Activated CD4-positive, alpha-beta T cell treated with anti-CD3 and anti-CD28 coated beads, Interleukin-2, amount 10 ng/mL, durations not matched to agents 24 days and 14 days (primary cell): ENCODE measurements around the gene FGD4. TPM values are rescaled to one million over a fixed set of nuclear protein-coding genes. Genes with fewer than 3 reads are reported as not detected.

Experiments
- DNase-seq: peaks from one replicate; pipeline ENCODE4 v3.0.0; 2022
- H3K27ac Mint-ChIP-seq: one replicate; pipeline ENCODE4 v1.8.0; 2022; ENCODE audit warnings: mild to moderate bottlenecking, mixed read lengths
- H3K27me3 Mint-ChIP-seq: one replicate; pipeline ENCODE4 v1.8.0; 2022; ENCODE audit warnings: mixed read lengths
- H3K36me3 Mint-ChIP-seq: one replicate; pipeline ENCODE4 v1.8.0; 2022; ENCODE audit warnings: low read depth, mild to moderate bottlenecking, mixed read lengths
- H3K4me1 Mint-ChIP-seq: one replicate; pipeline ENCODE4 v1.8.0; 2021; ENCODE audit warnings: mixed read lengths
- H3K4me3 Mint-ChIP-seq: one replicate; pipeline ENCODE4 v1.8.0; 2022; ENCODE audit warnings: mild to moderate bottlenecking, moderate library complexity, mixed read lengths
- H3K9me3 Mint-ChIP-seq: one replicate; pipeline ENCODE4 v1.8.0; 2021; ENCODE audit warnings: mixed read lengths
- intact Hi-C: fragments of 100-400 bp; cut with micrococcal nuclease; formaldehyde crosslinking; loops from one replicate; pipeline ENCODE4 v1.15.1; 2023
- total RNA-seq: library from RNA; stranded (reverse); gene quantifications from 2 replicates; pipeline ENCODE4 v1.2.3, GENCODE V29; 2022

FGD4 gene
- total RNA-seq, 1 donor from 2014 or later, result 0.07 TPM

DNA sequence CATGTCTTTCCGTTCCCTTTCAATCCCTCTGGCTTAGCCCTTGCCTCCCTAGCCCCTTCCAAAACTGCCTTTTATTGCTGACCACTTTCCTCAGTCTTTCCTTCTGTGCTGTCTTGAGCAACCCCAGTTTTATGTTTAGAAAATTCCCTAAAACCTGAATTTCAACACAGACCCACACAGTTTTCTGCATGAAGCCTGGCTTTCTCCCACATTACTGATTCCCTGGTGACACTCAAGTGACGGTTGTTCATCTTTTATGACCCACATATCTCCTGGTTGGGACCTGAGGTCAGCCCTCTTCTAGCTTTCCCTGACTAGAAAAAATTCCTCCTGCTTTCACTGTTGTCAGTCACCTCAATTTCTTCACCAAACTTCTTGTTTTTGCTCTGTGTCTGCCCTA, 21.0 kb downstream of the FGD4 start:
- no peaks in the 10 kb centered on the region for H3K9me3 Mint-ChIP-seq
- intact Hi-C loops, result no loop called here
- H3K36me3 Mint-ChIP-seq, result no peaks in the 10 kb centered on the region
- H3K27me3 Mint-ChIP-seq, result peaks cover 7% of the 10 kb centered on the region
- DNase-seq, result no peak
- no peak overlapping the region for H3K4me3 Mint-ChIP-seq
- no peaks in the 10 kb centered on the region for H3K4me1 Mint-ChIP-seq
- no peak overlapping the region for H3K27ac Mint-ChIP-seq

DNA sequence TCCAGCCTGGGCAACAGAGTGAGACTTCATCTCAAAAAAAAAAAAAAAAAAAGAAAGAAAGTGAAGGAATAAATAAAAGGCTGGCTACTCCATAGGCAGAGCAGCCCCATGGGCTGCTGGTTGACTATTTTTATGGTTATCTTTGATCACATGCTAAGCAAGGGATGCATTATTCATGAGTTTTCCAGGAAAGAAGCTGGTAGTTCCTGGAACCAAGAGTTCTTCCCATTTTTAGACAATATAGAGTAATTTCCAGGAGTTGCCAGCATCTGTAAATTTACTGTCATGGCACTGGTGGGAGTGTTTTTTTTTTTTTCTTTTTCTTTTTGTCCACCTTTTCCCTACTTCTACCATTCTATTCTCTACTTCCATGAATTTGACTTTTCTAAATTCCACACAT, 24.2 kb downstream of the FGD4 start:
- no peak for DNase-seq

GRCh38 chr12:32431025-32431424, 31.7 kb downstream of the FGD4 start:
- Mint-ChIP-seq H3K27ac (no peak overlapping the region), H3K4me3 (no peak overlapping the region), H3K27me3 (peaks cover 8% of the 10 kb centered on the region), H3K4me1 (no peaks in the 10 kb centered on the region), H3K9me3 (peaks cover 31% of the 10 kb centered on the region), H3K36me3 (no peaks in the 10 kb centered on the region)
- intact Hi-C loops, result no loop called here
- no peak for DNase-seq

More for the DNA sequence above, 24.2 kb downstream of the FGD4 start:
- intact Hi-C loops, result no loop called here
- Mint-ChIP-seq H3K27me3 (peaks cover 16% of the 10 kb centered on the region), H3K9me3 (peaks cover 25% of the 10 kb centered on the region), H3K4me1 (no peaks in the 10 kb centered on the region), H3K27ac (no peak overlapping the region), H3K36me3 (no peaks in the 10 kb centered on the region), H3K4me3 (no peak overlapping the region)

GRCh38 chr12:32435921-32436705, 36.8 kb downstream of the FGD4 start:
- no peak for DNase-seq
- no peak overlapping the region for H3K27ac Mint-ChIP-seq
- H3K27me3 Mint-ChIP-seq, result peaks cover 3% of the 10 kb centered on the region
- H3K4me3 Mint-ChIP-seq, result no peak overlapping the region
- no peaks in the 10 kb centered on the region for H3K36me3 Mint-ChIP-seq
- no peaks in the 10 kb centered on the region for H3K4me1 Mint-ChIP-seq
- H3K9me3 Mint-ChIP-seq, result no peaks in the 10 kb centered on the region
- intact Hi-C loops, result no loop called here

DNA sequence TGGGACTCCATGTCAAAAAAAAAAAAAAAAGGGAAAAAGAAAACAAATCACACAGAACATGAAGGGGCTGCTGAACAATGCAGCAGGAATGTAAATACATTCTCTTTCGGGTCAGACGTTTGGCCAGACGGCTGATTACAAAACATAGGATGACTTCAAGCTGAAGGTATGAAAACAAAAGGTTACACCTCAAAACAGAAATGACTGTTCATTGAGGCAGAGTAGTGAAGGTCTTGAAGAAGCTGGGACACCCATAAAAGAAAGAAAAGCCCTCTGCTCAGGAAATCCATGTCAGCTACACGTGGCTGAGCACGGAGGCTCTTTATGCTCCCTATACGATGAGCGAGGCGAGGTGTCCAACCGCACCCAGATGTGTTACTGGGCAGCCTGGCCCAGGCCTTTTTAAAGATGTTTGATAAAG, 37.7 kb downstream of the FGD4 start:
- no peak for DNase-seq
- Mint-ChIP-seq H3K4me1 (no peaks in the 10 kb centered on the region), H3K4me3 (no peak overlapping the region), H3K36me3 (no peaks in the 10 kb centered on the region), H3K9me3 (no peaks in the 10 kb centered on the region), H3K27me3 (peaks cover 3% of the 10 kb centered on the region), H3K27ac (no peak overlapping the region)
- intact Hi-C loops, result no loop called here

GRCh38 chr12:32440120-32440865, 40.9 kb downstream of the FGD4 start:
- Mint-ChIP-seq H3K9me3 (no peaks in the 10 kb centered on the region), H3K27ac (no peak overlapping the region), H3K4me1 (no peaks in the 10 kb centered on the region), H3K4me3 (no peak overlapping the region), H3K27me3 (peaks cover 3% of the 10 kb centered on the region), H3K36me3 (no peaks in the 10 kb centered on the region)
- DNase-seq, result no peak
- intact Hi-C loops, result no loop called here

- Mint-ChIP-seq H3K4me3 (no peak overlapping the region), H3K9me3 (no peaks in the 10 kb centered on the region), H3K27me3 (peaks cover 1% of the 10 kb centered on the region), H3K27ac (no peak overlapping the region), H3K4me1 (peaks cover 5% of the 10 kb centered on the region), H3K36me3 (no peaks in the 10 kb centered on the region)
- intact Hi-C loops, result no loop called here
- DNase-seq, result no peak
These were observed 44.1 kb downstream of the FGD4 start for GRCh38 chr12:32443491-32443890.

- no peaks in the 10 kb centered on the region for H3K27me3 Mint-ChIP-seq
- no peak overlapping the region for H3K27ac Mint-ChIP-seq
- no peaks in the 10 kb centered on the region for H3K36me3 Mint-ChIP-seq
- DNase-seq, result no peak
- peaks cover 10% of the 10 kb centered on the region for H3K4me1 Mint-ChIP-seq
- H3K4me3 Mint-ChIP-seq, result no peak overlapping the region
- intact Hi-C loops, result no loop called here
- no peaks in the 10 kb centered on the region for H3K9me3 Mint-ChIP-seq
These were observed 45.5 kb downstream of the FGD4 start for GRCh38 chr12:32444895-32445294.

- no peak overlapping the region for H3K27ac Mint-ChIP-seq
- no peaks in the 10 kb centered on the region for H3K9me3 Mint-ChIP-seq
- intact Hi-C loops, result no loop called here
- H3K36me3 Mint-ChIP-seq, result no peaks in the 10 kb centered on the region
- peaks cover 10% of the 10 kb centered on the region for H3K4me1 Mint-ChIP-seq
- no peak for DNase-seq
- H3K27me3 Mint-ChIP-seq, result no peaks in the 10 kb centered on the region
- no peak overlapping the region for H3K4me3 Mint-ChIP-seq
These were observed 46.0 kb downstream of the FGD4 start for GRCh38 chr12:32445356-32445755.

DNA sequence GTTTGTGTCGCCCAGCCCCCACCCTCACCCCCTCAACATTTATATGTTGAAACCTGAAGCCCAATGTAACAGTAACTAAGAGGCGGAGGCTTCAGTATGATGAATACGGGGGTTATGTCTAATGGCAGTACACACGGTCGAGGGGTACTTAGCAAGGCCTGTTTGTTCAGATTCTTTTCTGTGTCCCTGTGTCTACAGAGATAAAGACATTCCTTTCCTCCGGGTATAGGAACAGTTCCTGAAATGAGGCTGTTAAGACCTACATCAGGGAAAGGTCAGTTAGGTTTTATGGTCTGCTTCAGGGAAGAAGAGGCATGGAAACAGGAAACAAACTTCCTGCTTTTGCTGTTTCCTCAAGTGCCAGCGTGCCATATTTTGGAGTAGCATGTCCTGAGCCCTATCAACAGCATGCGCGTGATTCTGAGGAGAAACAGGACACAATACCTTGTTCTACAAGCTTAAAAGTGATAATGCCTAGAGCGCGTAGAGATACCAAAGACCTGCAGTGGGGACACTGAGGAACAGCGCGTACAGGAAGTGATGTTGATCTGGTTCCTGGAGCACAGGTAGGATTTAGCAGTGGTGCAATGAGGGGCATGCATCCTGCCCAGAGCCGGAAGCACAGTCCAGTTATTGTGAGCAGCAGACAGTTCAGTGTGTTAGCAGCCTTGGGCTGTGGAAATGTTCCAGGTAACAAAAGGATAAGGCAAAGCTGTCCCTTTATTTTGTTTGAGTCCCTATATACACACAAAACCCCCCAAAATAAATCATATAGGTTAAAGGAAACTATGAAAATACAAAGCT, 47.2 kb downstream of the FGD4 start:
- no peak for DNase-seq
- Mint-ChIP-seq H3K36me3 (no peaks in the 10 kb centered on the region), H3K4me1 (peaks cover 10% of the 10 kb centered on the region), H3K9me3 (no peaks in the 10 kb centered on the region), H3K27ac (no peak overlapping the region), H3K27me3 (no peaks in the 10 kb centered on the region), H3K4me3 (no peak overlapping the region)
- intact Hi-C loops, result no loop called here

- Mint-ChIP-seq H3K9me3 (no peaks in the 10 kb centered on the region), H3K4me1 (peaks cover 10% of the 10 kb centered on the region), H3K36me3 (no peaks in the 10 kb centered on the region), H3K4me3 (no peak overlapping the region), H3K27ac (no peak overlapping the region), H3K27me3 (peaks cover 3% of the 10 kb centered on the region)
- intact Hi-C loops, result no loop called here
- no peak for DNase-seq
These were observed 49.2 kb downstream of the FGD4 start for GRCh38 chr12:32448586-32448985.

GRCh38 chr12:32450363-32450762, 51.0 kb downstream of the FGD4 start:
- no peaks in the 10 kb centered on the region for H3K36me3 Mint-ChIP-seq
- peaks cover 10% of the 10 kb centered on the region for H3K4me1 Mint-ChIP-seq
- H3K9me3 Mint-ChIP-seq, result no peaks in the 10 kb centered on the region
- H3K4me3 Mint-ChIP-seq, result no peak overlapping the region
- intact Hi-C loops, result no loop called here
- H3K27me3 Mint-ChIP-seq, result peaks cover 6% of the 10 kb centered on the region
- no peak for DNase-seq
- no peak overlapping the region for H3K27ac Mint-ChIP-seq

DNA sequence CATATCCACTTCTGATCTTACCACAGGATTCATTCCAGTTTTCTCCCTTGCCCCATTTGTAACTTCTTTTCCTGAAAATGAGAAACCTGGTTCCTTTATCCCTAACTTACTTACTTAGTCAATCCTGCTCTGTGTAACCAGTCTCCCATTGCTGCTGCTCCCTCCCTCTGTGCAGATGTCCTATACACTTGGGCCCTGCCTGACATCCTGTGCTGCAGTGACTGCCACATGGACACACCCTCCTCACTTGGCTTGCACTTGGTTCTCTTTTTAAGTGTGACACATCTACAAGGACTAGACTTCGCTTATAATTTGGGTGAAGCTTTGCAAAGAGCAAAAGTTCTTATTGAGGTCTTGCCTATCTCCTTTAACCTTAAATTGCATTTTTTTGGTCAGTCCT, 51.4 kb downstream of the FGD4 start:
- peaks cover 7% of the 10 kb centered on the region for H3K27me3 Mint-ChIP-seq

DNA sequence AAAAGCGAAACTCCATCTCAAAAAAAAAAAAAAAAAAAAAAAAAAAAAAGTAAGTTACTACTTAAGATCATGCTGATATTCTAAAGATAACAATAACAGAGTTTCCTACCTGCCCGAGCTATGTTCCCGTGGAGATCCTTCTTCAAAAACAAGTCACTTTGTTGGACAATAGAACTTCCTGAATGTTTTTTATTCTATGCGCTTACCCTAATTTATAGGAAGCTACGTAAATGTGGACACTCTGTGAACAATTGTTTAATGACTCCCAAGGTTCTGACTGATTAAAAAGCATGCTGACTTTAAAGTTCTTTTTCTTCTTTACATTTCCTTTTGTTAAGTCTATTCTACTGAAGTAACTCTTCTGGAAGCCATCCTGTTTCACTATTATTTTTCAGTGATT, 52.5 kb downstream of the FGD4 start:
- H3K9me3 Mint-ChIP-seq, result no peaks in the 10 kb centered on the region
- H3K36me3 Mint-ChIP-seq, result no peaks in the 10 kb centered on the region
- peaks cover 10% of the 10 kb centered on the region for H3K4me1 Mint-ChIP-seq
- H3K27ac Mint-ChIP-seq, result no peak overlapping the region
- H3K4me3 Mint-ChIP-seq, result no peak overlapping the region
- peaks cover 7% of the 10 kb centered on the region for H3K27me3 Mint-ChIP-seq
- DNase-seq, result no peak
- intact Hi-C loops, result no loop called here

More for the DNA sequence above, 51.4 kb downstream of the FGD4 start:
- intact Hi-C loops, result no loop called here
- H3K4me1 Mint-ChIP-seq, result peaks cover 10% of the 10 kb centered on the region
- H3K9me3 Mint-ChIP-seq, result no peaks in the 10 kb centered on the region
- DNase-seq, result no peak
- no peak overlapping the region for H3K4me3 Mint-ChIP-seq
- H3K36me3 Mint-ChIP-seq, result no peaks in the 10 kb centered on the region
- no peak overlapping the region for H3K27ac Mint-ChIP-seq
